HUES64 (cell line): ENCODE data around the gene MYO3A.

ENCODE experiments used
- H3K27ac ChIP-seq: 2 replicates; pipeline ENCODE4 v1.7.0; 2013; ENCODE audit warnings: low read depth, low read length, inconsistent platforms
- H3K27me3 ChIP-seq: 2 replicates; pipeline ENCODE4 v1.6.1; 2013; ENCODE audit warnings: mild to moderate bottlenecking, low read length; ENCODE audit not compliant: insufficient read depth
- H3K36me3 ChIP-seq: 2 replicates; pipeline ENCODE4 v1.6.1; 2013; ENCODE audit warnings: mild to moderate bottlenecking, low read length; ENCODE audit not compliant: insufficient read depth
- H3K4me1 ChIP-seq: 2 replicates; pipeline ENCODE4 v1.6.1; 2013; ENCODE audit warnings: mild to moderate bottlenecking, low read length, moderate library complexity; ENCODE audit not compliant: insufficient read depth
- H3K4me3 ChIP-seq: 2 replicates; pipeline ENCODE4 v1.5.1; 2013; ENCODE audit warnings: mild to moderate bottlenecking, low read length, moderate library complexity
- H3K9ac ChIP-seq: 2 replicates; pipeline ENCODE4 v1.6.1; 2013; ENCODE audit warnings: mild to moderate bottlenecking, low read depth, low read length
- H3K9me3 ChIP-seq: 2 replicates; pipeline ENCODE4 v1.6.1; 2013; ENCODE audit warnings: low read depth, low read length; ENCODE audit not compliant: insufficient read depth
- WGBS: fragments of 150-250, 120-280 bp; methylation state at CpG from one replicate; pipeline ENCODE4 v1.1.7; 2013; ENCODE audit warnings: missing lambda C conversion rate; 5-methylcytosine and 5-hydroxymethylcytosine counted together

The MYO3A gene

DNA sequence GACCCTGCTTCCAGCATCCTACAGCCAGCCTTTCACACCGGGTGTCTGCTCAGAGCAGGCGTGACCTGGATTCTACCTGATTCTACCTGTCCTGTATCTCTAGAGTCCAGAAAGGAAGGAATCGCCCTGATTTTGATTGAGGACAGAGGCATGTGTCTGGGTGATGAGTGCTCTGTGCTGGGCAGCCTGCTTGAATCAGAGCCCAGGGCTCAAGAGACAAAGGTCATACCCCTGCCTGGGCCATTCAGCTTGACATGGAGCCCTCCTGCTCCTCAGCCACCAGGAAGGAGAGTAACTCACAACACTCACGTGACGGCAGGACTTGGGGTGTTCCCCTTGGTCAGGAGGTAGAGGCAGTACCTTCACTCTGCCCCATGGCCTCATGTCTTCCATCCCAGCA lies 293.8 kb downstream of the MYO3A start:
- Histone ChIP-seq H3K36me3 (no peaks in the 10 kb centered on the region), H3K4me1 (no peaks in the 10 kb centered on the region), H3K9ac (no peak overlapping the region), H3K27ac (no peak overlapping the region), H3K4me3 (no peak overlapping the region), H3K9me3 (no peaks in the 10 kb centered on the region), H3K27me3 (peaks cover 5% of the 10 kb centered on the region; the same call in 1 of the 2 replicates)
- WGBS = 90% methylated on average over 5 of the region's 5 CpGs

DNA sequence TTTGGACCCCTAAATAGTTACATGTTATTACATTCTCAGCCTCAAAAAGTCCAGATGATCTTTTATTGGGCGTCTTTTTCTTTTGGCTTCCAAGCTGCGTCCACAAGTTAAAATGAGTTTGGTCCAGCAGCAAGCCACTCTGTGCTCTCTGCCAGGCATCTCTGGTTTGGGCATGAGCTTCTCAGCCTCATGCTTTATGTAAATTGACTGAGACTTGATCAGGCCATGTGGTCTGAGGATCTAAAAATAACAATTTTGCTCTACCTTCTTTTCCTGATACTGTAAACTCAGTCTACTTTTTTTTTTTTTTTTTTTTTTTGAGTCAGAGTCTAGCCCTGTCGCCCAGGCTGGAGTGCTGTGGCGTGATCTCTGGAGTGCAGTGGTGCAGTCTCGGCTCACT lies 298.1 kb downstream of the MYO3A start:
- no peak overlapping the region for H3K9ac ChIP-seq

DNA sequence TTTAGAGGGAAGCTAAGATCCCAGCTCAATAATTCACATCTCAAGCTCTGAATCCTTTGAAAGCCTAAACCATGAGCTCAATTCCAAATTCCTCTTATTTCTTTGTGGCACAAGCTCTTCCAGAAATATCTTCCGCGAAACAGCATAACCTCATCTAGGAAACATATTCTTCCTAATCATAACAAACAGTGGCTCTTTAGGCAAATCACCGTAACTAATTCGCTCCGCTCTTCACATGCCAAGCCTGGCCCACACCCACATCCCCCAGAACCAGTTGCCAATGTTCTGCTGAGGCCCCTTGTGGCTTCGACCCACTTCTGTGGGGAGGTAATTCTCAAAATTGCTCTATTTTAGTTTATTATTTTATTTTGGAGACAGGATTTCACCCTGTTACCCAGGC lies 301.7 kb downstream of the MYO3A start:
- no peaks in the 10 kb centered on the region for H3K9me3 ChIP-seq
- no peak overlapping the region for H3K4me3 ChIP-seq
- 95% methylated on average over 5 of the region's 6 CpGs for WGBS
- no peaks in the 10 kb centered on the region for H3K36me3 ChIP-seq
- H3K4me1 ChIP-seq = no peaks in the 10 kb centered on the region
- H3K27me3 ChIP-seq = no peaks in the 10 kb centered on the region
- H3K9ac ChIP-seq = no peak overlapping the region
- no peak overlapping the region for H3K27ac ChIP-seq

More for the DNA sequence above, 298.1 kb downstream of the MYO3A start:
- 96% methylated on average over 5 of the region's 5 CpGs for WGBS
- H3K27ac ChIP-seq = no peak overlapping the region
- no peak overlapping the region for H3K4me3 ChIP-seq
- H3K9me3 ChIP-seq = no peaks in the 10 kb centered on the region
- no peaks in the 10 kb centered on the region for H3K27me3 ChIP-seq
- no peaks in the 10 kb centered on the region for H3K36me3 ChIP-seq
- no peaks in the 10 kb centered on the region for H3K4me1 ChIP-seq

DNA sequence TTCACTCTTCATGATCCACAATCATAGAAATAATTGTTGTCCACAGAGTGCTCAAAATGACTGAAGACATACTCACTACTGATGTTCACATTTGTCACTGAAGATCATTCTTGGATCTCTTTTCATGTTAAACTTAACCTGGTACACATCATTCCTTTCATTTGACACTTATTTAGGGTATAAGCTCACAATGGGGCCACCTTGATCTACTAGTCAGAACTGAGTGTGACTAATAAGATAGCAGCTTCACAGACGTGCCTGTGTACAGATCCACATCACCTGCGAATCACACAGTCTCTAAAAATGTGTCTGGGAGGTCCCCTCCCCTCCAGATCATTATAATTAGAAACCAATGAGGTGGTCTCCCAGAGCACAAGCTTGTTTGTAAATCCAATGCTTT lies 304.3 kb downstream of the MYO3A start:
- no peaks in the 10 kb centered on the region for H3K36me3 ChIP-seq
- no peak overlapping the region for H3K4me3 ChIP-seq
- no peak overlapping the region for H3K9ac ChIP-seq
- no peaks in the 10 kb centered on the region for H3K27me3 ChIP-seq
- no peaks in the 10 kb centered on the region for H3K9me3 ChIP-seq
- peaks cover 12% of the 10 kb centered on the region for H3K4me1 ChIP-seq
- 73% methylated on average over 2 of the region's 2 CpGs for WGBS
- H3K27ac ChIP-seq = no peak overlapping the region

DNA sequence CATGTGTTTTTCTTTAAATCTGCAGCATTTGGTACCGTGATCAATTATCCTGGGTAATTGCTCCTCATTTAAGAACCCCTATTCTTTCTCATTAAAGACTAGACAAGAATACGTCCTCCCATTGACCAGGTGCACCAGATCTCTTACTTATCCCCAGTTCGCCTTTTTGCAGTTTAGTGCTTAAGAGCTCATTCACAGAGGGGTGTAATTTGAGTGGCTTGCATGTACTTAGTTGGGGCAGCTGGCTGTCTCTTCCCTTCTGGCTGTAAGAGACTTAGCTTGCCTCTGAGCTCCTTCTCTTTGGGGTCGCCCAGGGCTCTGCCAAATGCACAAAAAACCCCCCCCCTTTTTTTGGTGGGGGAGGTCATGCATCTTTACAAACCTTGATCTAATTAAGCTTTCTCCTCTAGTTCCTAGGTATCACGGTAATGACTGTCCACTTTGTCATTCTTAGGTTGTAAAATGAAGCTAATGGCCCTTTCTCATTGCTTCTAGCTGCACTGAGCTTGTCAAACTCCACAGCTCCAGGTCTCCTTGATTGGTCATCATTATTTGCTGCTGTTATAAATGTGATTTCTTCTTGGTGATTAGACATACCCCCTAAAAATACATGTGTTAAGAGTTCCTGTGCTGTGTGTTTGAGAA lies 308.8 kb downstream of the MYO3A start:
- no peaks in the 10 kb centered on the region for H3K9me3 ChIP-seq
- WGBS = 80% methylated on average over 4 of the region's 5 CpGs

DNA sequence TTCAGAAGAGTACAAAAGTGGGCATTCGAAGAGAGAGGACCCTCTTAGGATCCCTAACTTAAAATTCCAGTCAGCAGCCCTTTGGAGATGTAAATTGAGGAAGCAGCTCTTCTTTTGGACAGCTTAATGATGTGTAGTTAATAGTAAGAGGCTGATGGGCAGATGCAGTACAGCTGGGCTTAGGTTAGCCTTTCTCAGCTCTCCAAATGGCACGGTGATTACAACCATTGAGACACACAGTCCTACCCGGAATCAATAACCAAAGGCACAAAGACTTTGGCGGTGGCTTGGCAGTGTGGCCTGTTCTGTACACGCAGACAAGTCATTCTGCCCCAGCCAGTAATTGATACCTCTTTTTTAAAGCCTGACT lies 309.3 kb downstream of the MYO3A start:
- H3K27ac ChIP-seq = no peak overlapping the region
- no peaks in the 10 kb centered on the region for H3K9me3 ChIP-seq
- peaks cover 9% of the 10 kb centered on the region; the same call in 1 of the 2 replicates for H3K27me3 ChIP-seq
- H3K4me3 ChIP-seq = no peak overlapping the region
- H3K9ac ChIP-seq = no peak overlapping the region
- H3K4me1 ChIP-seq = peaks cover 15% of the 10 kb centered on the region
- no peaks in the 10 kb centered on the region for H3K36me3 ChIP-seq
- WGBS = 88% methylated on average over 5 of the region's 5 CpGs

More for the DNA sequence above, 308.8 kb downstream of the MYO3A start:
- Histone ChIP-seq H3K27ac (no peak overlapping the region), H3K9ac (no peak overlapping the region), H3K4me3 (no peak overlapping the region), H3K36me3 (no peaks in the 10 kb centered on the region), H3K27me3 (peaks cover 9% of the 10 kb centered on the region; the same call in 1 of the 2 replicates), H3K4me1 (peaks cover 15% of the 10 kb centered on the region)

DNA sequence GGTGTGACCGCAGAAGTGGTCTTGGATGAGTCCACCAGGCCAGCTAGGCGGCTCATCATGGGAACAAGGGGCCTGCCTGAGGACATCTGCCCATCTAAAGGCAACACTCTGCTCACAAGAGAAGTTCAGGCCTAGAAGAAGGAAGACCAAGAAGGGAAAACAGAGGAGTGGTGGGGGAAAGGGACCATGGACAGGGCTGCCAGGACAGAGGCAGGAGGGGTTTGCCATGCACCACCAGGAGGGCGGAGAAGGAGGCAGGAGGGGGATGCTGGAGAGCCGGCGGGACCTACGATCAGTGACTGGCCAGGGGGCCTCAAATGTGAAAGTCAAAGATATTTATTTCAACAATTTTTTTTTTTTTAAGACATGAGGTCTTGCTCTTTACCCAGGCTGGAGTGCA lies 315.7 kb downstream of the MYO3A start:
- Histone ChIP-seq H3K27ac (no peak overlapping the region), H3K4me1 (no peaks in the 10 kb centered on the region), H3K36me3 (no peaks in the 10 kb centered on the region), H3K9ac (no peak overlapping the region), H3K27me3 (no peaks in the 10 kb centered on the region), H3K4me3 (no peak overlapping the region), H3K9me3 (no peaks in the 10 kb centered on the region)
- 89% methylated on average over 6 of the region's 6 CpGs for WGBS

DNA sequence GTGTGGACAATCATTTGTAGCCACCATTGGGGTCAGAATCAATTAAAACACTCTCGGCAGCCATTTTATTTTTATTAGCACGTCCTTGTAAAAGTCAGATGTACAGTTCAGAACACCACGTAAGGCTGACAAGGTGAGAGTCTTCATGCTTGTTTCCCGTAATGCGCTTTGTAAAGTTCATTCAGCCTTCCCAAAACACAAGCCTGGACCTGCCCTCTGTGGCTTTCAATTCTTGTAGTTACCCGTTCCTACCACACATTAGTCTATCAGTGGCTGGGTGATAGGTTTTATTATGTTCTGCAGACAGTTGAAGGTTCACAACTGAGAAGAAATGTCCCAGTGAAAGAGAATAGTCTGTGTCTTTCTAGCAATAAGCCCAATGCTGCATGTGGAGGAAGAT lies 317.9 kb downstream of the MYO3A start:
- Histone ChIP-seq H3K4me1 (no peaks in the 10 kb centered on the region), H3K27ac (no peak overlapping the region), H3K9me3 (no peaks in the 10 kb centered on the region), H3K36me3 (no peaks in the 10 kb centered on the region), H3K4me3 (no peak overlapping the region), H3K27me3 (no peaks in the 10 kb centered on the region), H3K9ac (no peak overlapping the region)
- WGBS = 97% methylated on average over 5 of the region's 6 CpGs

DNA sequence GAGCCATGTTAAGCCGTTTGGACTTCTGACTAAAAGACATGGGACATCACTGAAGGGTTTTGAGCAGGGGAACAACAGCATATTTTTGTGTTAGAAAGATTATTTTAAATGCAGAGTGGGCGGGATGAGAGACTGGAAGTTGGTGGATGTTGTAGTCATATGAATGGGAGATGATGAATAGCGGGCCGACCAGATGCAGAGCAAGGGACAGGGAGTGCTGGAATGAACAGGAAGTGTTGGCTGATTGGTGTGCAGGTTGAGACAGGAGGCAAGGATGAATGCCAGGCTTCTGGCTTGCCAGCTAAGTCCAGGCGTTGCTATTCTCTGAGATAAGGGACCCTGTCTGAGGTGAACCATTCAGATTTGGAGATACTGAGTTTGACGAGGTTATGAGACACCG lies 320.6 kb downstream of the MYO3A start:
- Histone ChIP-seq H3K27ac (no peak overlapping the region), H3K4me1 (no peaks in the 10 kb centered on the region), H3K9ac (no peak overlapping the region), H3K9me3 (no peaks in the 10 kb centered on the region), H3K4me3 (no peak overlapping the region), H3K36me3 (no peaks in the 10 kb centered on the region), H3K27me3 (no peaks in the 10 kb centered on the region)
- 90% methylated on average over 7 of the region's 7 CpGs for WGBS

DNA sequence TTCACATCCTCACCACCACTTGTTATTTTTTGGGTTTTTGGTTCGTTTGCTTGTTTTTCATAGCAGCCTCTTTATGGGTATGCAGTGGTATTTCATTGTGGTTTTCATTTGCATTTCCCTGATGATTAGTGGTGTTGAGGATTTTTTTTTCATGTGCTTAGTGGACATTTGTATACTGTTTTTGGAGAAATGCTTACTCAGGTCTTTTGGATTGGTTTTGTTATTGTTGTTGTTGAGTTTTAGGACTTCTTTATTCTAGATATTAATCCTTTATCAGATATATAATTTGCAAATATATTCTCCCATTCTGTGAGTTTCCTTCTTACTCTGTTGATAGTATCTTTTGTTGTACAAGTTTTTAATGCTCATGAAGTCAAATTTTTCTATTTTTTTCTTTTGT lies 325.3 kb downstream of the MYO3A start:
- no peaks in the 10 kb centered on the region for H3K36me3 ChIP-seq
- no peak overlapping the region for H3K4me3 ChIP-seq
- no peaks in the 10 kb centered on the region for H3K4me1 ChIP-seq
- H3K9me3 ChIP-seq = no peaks in the 10 kb centered on the region
- WGBS = 89% methylated on average over 1 of the region's 1 CpG
- no peak overlapping the region for H3K27ac ChIP-seq
- no peaks in the 10 kb centered on the region for H3K27me3 ChIP-seq
- H3K9ac ChIP-seq = no peak overlapping the region
